Progenitor cell of endocrine pancreas (in vitro differentiated cells): ENCODE results near the gene SERINC3. TPM values are rescaled to one million over a fixed set of nuclear protein-coding genes. Genes with fewer than 3 reads are reported as not detected.

Source experiments
- DNase-seq: peaks from one replicate; pipeline ENCODE4 v3.0.0; 2021; ENCODE audit warnings: low spot score; ENCODE audit not compliant: unreplicated experiment
- H3K27ac Mint-ChIP-seq: 2 replicates; pipeline ENCODE4 v1.8.0; 2021; ENCODE audit warnings: mild to moderate bottlenecking, moderate library complexity, mixed read lengths
- H3K27me3 Mint-ChIP-seq: 2 replicates; pipeline ENCODE4 v1.8.0; 2021; ENCODE audit warnings: mixed read lengths
- H3K36me3 Mint-ChIP-seq: 2 replicates; pipeline ENCODE4 v1.8.0; 2022; ENCODE audit warnings: mixed read lengths; ENCODE audit not compliant: insufficient read depth
- H3K4me1 Mint-ChIP-seq: 2 replicates; pipeline ENCODE4 v1.8.0; 2021; ENCODE audit warnings: low read depth, mixed read lengths
- H3K4me3 Mint-ChIP-seq: 2 replicates; pipeline ENCODE4 v1.8.0; 2021; ENCODE audit warnings: low read depth, mild to moderate bottlenecking, moderate library complexity, mixed read lengths
- H3K9me3 Mint-ChIP-seq: 2 replicates; pipeline ENCODE4 v1.8.0; 2021; ENCODE audit warnings: low read depth, mixed read lengths
- total RNA-seq: library from RNA; stranded (reverse); gene quantifications from 2 replicates; pipeline ENCODE4 v1.2.1, GENCODE V29; 2021
- TF ChIP-seq, protein P1 (sequence below): fragments of 200-600 bp; sonication (generic); IDR thresholded peaks from one replicate; pipeline ENCODE4 v1.5.0; 2021; ENCODE audit warnings: antibody characterized with exemption, mild to moderate bottlenecking; ENCODE audit not compliant: unreplicated experiment

The SERINC3 gene
- total RNA-seq, 1 donor from 2014 or later, result 36.8 TPM

DNA sequence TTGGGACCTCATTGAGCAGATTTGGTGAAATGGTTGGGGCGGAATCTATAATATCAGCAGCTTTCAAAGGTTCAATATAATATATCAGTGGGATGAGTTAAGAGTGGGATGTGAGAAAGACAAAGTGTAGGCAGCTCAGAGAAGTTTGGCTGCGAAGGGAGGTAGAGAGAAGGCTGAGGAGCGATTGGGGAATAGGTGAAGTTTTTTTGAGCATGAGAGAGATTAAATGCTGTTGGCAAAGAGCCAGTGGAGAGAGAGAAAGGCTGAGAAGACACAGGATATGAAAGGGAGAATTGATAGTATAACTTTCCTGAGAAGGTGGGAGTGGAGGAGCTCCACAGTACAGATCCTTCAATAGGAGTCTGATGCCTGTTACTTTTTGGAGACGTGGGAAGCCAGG is 12.1 kb upstream of the SERINC3 start:
- H3K27ac Mint-ChIP-seq, result no peak overlapping the region
- no peaks in the 10 kb centered on the region for H3K9me3 Mint-ChIP-seq
- DNase-seq, result no peak
- H3K27me3 Mint-ChIP-seq, result no peaks in the 10 kb centered on the region
- H3K4me1 Mint-ChIP-seq, result peaks cover 3% of the 10 kb centered on the region
- H3K4me3 Mint-ChIP-seq, result no peak overlapping the region
- no peaks in the 10 kb centered on the region for H3K36me3 Mint-ChIP-seq
- TF ChIP-seq, protein P1, sequence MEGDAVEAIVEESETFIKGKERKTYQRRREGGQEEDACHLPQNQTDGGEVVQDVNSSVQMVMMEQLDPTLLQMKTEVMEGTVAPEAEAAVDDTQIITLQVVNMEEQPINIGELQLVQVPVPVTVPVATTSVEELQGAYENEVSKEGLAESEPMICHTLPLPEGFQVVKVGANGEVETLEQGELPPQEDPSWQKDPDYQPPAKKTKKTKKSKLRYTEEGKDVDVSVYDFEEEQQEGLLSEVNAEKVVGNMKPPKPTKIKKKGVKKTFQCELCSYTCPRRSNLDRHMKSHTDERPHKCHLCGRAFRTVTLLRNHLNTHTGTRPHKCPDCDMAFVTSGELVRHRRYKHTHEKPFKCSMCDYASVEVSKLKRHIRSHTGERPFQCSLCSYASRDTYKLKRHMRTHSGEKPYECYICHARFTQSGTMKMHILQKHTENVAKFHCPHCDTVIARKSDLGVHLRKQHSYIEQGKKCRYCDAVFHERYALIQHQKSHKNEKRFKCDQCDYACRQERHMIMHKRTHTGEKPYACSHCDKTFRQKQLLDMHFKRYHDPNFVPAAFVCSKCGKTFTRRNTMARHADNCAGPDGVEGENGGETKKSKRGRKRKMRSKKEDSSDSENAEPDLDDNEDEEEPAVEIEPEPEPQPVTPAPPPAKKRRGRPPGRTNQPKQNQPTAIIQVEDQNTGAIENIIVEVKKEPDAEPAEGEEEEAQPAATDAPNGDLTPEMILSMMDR, result no peak

DNA sequence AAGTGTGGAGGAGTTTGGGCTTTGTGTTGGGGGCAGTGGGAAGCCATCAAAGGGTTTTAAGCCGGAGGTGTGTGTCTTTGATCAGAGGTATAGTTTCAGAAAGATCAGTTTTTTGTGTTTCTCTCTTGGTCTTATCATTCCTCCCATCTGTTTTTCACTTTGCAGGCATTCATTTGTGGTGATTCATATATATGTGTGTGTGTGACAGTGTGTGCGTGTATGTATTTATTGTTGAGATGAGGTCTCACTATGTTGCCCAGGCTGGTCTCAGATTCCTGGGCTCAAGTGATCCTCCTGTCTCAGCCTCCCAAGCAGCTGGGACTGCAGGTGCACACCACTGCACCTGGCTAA is 11.1 kb upstream of the SERINC3 start:
- DNase-seq, result no peak
- H3K9me3 Mint-ChIP-seq, result no peaks in the 10 kb centered on the region
- no peaks in the 10 kb centered on the region for H3K36me3 Mint-ChIP-seq

DNA sequence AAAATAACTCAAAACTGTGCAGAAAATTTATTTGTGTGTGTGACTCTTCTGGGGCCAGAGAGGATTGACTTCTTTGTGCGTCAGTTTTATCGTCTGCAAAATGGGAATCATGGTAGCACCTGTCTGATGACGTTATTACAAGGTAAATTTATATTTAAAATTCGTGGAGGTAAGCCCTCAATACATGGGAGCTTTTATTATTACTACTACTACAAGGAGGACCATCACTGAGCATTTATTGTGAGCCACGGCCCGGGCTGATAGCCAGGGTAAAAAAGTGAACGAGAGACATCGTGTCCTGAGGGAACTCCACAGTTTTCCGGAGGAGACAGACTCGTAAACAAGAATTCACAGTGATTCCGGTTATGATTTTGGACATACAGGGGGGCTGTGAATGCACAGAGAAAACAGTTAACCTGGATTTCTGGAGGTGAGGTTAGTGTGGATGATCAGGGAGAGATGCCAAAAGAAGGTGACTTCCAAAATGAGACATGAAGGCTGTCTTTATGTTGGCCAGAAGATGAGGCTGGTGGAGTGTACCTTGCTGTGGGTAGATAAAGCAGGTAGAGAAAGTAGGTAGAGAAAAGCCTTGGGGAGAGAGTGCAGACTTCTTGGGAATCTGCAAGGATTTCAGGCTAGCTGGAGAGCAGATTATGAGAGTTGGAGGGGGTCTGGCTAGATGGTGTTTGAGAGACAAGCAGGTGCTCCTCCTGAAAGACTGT is 10.6 kb upstream of the SERINC3 start:
- Mint-ChIP-seq H3K27me3 (no peaks in the 10 kb centered on the region), H3K4me1 (peaks cover 3% of the 10 kb centered on the region), H3K36me3 (no peaks in the 10 kb centered on the region), H3K4me3 (no peak overlapping the region), H3K9me3 (no peaks in the 10 kb centered on the region), H3K27ac (no peak overlapping the region)
- no peak for DNase-seq
- TF ChIP-seq, protein P1, result no peak

More for the DNA sequence above, 11.1 kb upstream of the SERINC3 start:
- no peak overlapping the region for H3K4me3 Mint-ChIP-seq
- no peak overlapping the region for H3K27ac Mint-ChIP-seq
- H3K27me3 Mint-ChIP-seq, result no peaks in the 10 kb centered on the region
- TF ChIP-seq, protein P1, result no peak
- peaks cover 3% of the 10 kb centered on the region for H3K4me1 Mint-ChIP-seq

DNA sequence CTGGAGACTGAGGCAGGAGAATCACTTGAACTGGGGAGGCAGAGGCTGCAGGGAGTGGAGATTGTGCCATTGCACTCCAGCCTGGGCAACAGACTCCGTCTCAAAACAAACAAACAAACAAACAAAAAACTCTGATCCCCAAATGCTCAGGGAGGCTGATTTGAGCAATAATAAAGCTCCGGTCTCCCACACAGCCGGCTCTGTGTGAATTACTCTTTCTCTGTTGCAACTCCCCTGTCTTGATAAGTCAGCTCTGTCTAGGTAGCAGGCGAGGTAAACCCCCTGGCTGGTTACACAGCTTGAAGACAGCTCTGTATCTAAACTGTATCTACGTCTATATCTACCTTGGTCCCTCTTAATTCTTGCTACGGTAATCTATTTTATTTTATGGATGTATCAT is 6.4 kb upstream of the SERINC3 start:
- TF ChIP-seq, protein P1, result no peak
- no peak for DNase-seq
- Mint-ChIP-seq H3K27me3 (no peaks in the 10 kb centered on the region), H3K27ac (no peak overlapping the region), H3K4me1 (peaks cover 25% of the 10 kb centered on the region), H3K4me3 (no peak overlapping the region), H3K9me3 (no peaks in the 10 kb centered on the region), H3K36me3 (no peaks in the 10 kb centered on the region)

DNA sequence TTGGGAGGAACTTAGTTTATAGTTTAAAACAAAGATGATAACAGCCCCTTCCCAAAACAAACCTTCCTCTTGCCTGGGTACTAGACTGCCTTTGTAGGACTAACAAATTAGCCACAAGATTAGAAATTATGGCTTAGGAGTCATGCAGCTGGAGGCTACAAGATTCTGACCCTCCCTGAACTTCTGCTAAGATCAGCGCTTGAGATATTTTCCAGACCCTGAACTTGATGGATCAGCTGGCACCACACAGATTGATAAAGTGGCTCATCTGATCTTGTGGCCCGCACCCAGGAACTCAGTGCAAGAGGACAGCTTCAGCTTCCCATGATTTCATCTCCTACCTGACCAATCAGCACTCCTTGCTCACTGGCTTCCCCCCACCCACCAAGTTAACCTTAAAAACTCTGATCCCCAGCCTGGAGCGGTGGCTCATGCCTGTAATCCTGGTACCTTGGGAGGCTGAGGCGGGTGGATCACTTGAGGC is 5.9 kb upstream of the SERINC3 start:
- TF ChIP-seq, protein P1, result no peak
- Mint-ChIP-seq H3K27ac (peak overlapping the region; percentile 44), H3K4me1 (peaks cover 30% of the 10 kb centered on the region), H3K9me3 (no peaks in the 10 kb centered on the region), H3K36me3 (no peaks in the 10 kb centered on the region), H3K27me3 (no peaks in the 10 kb centered on the region), H3K4me3 (no peak overlapping the region)
- DNase-seq, result no peak
